Activated CD8-positive, alpha-beta memory T cell treated with anti-CD3 and anti-CD28 coated beads, Interleukin-2, amount 50 U/mL, for 24 hours (primary cell): ENCODE measurements around the gene ADD2.

Source experiments
- DNase-seq: peaks from one replicate; pipeline ENCODE4 v3.0.0-alpha.2; 2020; ENCODE audit errors: extremely low read depth

Gene ADD2

DNA sequence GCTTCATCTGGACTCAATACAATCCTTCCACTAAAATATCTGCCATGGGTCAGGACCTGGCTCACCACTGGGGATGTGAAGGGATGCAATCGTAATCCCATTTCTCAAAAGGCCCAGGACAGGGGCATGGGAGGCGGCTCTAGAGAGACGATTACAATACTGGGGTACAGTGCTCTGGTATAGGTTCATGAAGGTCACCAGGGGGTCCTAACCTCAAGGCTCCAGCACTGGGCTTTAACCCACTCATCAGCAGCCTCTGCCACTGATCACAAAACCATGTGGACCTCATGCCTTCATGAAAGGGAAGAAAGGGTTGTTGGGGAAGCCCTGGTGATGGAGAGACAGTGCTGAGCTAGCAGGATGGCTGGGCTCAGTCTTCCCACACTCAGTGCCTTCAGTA lies 48.8 kb downstream of the ADD2 start:
- no peak for DNase-seq

DNA sequence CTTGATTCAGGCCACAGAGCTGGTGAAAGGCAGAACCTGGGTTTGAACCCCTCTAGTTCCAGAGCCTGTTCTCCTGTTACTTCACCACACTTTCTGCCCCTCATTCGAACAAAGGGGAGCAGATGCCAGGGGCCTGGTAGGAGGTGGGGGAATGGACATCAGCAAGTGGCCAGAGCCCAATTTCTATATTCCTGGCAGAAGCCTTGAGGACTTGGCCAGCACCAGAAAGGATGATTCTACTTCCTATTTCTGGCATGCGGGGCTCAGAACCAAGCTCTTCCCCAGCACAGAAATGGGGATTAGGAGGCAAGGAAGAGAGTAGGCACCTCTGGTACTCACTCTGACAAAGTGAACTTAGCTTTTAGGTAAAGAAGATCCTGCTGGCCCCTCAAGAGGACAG lies 49.3 kb downstream of the ADD2 start:
- no peak for DNase-seq

GRCh38 chr2:70718241-70718640 lies 49.8 kb downstream of the ADD2 start:
- no peak for DNase-seq

- DNase-seq = no peak
These were observed 50.5 kb downstream of the ADD2 start for GRCh38 chr2:70717431-70718038.

DNA sequence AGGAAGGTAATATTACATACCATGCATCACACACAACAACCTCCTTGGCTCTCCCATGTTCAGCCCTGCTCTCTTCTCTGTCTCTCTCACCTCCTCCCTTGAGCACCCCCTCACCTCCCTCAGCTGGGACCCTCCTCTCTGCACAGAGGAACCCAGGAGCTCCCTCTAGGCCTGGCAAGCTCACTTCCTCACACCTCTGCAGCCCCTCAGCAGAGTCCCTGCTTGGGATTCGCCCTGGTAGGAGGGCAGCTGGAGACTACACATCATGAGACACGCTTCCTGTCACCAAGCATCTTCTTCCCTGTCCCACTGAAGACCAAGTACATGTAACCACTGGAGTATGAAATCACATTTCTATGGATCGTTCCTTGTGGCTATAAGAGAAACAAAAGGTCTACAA lies 51.0 kb downstream of the ADD2 start:
- no peak for DNase-seq

GRCh38 chr2:70716131-70716743 lies 51.8 kb downstream of the ADD2 start:
- DNase-seq = no peak

- no peak for DNase-seq
These were observed 52.7 kb downstream of the ADD2 start for GRCh38 chr2:70715071-70715985.

DNA sequence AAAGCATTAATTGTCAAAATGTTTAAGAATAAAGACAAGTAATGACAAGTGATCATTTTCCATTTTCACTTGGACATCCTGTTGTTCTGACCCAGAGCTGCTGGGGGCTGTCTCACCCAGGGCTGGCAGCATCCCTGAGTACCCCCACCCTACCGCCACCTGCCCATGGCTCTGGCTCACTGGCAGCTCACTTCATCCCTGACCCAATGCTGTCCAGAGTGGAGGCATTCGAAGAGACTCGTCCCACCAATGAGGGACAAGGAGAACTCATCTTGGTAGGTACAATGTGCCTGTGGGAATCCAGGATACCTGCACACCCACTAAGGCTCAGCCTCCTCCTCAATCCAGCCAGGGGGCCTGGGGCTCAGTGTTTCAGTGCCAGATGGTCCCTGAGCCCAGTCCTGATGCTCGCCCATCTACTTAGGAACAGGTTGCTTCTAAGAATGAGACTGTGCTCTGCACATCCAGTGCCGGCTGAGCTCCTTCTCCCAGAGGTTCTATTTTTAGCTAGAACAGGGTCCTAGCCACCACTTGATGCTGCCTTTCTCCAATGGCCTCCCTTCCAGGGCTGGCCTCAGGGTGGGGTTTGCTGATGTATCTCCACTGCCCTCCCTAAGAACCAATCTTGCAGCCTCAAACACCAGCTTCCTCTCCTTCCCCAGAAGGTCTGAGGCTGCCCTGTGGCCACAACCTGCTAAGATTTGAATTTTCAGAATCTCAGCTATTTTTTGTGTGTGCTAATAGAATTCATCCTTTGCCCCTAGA lies 53.7 kb downstream of the ADD2 start:
- DNase-seq = no peak

DNA sequence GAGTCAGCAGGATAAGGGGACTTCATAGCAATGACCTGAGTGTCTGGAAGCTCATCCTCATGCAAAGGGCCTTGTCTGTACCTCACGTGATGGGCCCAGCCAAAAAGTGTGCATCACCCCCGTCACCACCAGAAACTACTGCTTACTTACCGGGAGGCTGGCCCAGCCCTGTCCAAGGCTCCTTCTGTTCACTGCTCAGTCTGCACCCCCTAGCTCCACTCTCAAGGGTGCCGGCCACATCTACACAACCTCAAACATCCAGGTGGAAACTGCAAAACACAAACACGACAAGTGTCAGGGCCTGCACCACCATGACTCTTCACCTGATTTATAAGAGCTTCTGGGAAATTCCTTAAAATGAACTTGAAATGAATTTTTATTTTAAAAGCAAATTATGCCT lies 55.1 kb downstream of the ADD2 start:
- no peak for DNase-seq

- no peak for DNase-seq
These were observed 56.8 kb downstream of the ADD2 start for GRCh38 chr2:70711191-70711590.

GRCh38 chr2:70710038-70710690 lies 57.8 kb downstream of the ADD2 start:
- no peak for DNase-seq

GRCh38 chr2:70709275-70710037 lies 58.5 kb downstream of the ADD2 start:
- DNase-seq = no peak

DNA sequence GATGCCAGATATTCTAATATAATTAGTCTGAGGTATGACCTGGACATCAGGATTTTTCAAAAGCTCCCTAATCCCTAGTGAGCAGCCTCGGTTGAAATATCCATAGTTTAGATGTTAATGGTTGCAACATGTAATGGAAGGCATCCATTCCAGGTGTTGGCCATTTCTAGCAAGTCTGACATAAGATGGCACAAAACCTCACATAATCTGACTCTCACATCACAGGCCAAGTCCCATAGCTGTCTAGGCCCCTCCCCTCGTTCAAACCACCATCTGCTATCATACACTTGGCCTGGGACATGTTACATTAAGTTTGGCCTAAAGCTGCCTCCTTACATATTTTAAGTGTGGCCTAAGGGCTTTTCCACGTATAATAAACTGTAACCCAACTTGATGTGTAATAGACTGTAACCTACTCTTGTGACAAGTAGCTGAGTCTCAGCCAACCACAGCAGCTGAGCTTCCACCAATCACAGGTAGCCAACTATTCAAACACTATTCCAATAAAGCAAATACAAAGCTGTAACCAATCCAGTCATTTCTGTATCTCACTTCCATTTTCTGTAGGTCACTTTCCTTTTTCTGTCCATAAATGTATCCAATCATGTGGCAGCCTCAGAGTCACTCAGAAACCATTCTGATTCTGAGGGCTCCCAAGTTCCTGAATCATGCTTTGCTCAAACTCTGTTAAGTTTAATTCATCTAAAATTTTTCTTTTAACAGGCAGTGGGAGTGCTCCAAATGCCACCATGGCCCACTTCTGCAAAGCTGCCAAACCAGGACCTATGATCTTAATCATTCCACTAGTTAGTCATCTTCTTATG lies 59.4 kb downstream of the ADD2 start:
- DNase-seq = no peak

- no peak for DNase-seq
These were observed 60.3 kb downstream of the ADD2 start for GRCh38 chr2:70707706-70708105.

GRCh38 chr2:70706026-70706795 lies 61.8 kb downstream of the ADD2 start:
- no peak for DNase-seq

DNA sequence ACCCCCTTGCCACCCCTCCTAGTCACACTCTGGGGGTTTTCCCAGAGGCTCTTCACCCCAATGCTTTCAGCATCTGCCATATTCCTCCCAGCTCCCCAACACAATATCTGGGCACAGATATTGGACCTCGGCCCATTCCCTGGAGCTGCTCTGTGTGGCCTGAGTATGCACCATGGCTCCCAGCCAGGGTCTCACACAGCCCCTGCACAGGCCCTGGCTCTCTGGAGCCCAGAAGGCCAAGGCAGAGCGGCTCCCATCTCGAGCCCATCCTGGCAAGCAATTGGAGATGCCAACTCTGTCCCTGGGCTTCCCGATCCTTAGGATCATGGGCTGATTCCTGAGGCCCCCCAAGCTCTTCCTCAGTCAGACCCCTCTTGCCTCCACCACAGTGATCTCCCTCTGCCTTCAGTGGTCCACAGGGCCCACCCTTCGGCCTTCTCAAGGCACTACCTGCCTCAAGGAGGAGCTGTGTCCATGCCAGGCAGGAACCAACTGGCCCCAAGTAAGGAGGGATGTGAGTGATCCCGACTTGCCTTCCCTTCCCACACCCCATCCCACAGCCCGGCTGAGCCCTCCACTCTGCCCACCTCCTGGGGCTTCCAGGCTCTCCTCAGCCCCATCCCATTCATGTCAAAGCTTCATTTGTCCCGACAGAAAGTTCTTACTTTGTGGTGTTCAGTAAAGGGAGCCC lies 62.7 kb downstream of the ADD2 start:
- no peak for DNase-seq

DNA sequence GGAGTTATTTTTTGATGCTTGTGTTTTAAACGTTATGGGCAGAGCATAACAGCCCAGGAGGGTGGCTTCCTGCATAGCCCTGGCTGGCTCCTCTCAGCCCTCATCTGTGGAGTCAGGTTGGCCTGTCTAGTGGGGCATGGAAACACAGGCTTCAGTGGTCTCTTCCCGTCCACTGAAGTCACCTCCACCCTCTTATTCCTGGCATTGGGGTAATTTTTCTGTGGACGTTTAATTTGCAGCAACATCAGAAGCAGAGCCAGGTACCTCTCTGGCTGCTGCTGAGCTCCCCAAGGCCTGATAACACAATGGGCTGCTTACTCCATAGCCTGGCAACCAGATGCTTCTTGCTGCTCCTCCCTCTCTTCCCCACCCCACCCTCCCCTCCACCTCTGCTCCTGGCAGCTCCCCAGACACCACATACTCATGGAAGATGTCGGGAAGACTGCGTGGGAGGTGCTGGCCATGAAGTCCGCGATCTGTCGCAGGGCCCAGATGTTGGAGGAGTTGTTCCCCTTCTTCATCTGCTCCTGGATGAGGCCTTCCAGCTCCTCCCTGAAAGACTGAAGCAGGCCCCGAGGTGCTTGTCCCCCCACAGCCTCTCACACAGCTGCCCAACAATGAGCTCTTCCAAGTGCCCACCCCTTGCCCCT lies 64.0 kb downstream of the ADD2 start:
- no peak for DNase-seq
